CD4-positive, alpha-beta memory T cell (primary cell): Measurements from ENCODE around the gene UBALD2. TPM values are rescaled to one million over a fixed set of nuclear protein-coding genes. Genes with fewer than 3 reads are reported as not detected.
A peak's percentile ranks its signal among the peaks of the same experiment; 100 is the strongest.

Source experiments
- CTCF ChIA-PET: fragments of 350-600 bp; sonication (Branson Sonifier 250); formaldehyde crosslinking; loops from one replicate; lab custom pipeline; 2021; ENCODE audit warnings: inconsistent platforms; ENCODE audit not compliant: partially characterized antibody; lab: Charles Lee
- POLR2A ChIA-PET: fragments of 350-600 bp; sonication (Branson Sonifier 250); formaldehyde crosslinking; loops from one replicate; lab custom pipeline; 2021; ENCODE audit not compliant: partially characterized antibody; lab: Charles Lee
- DNase-seq, 5 donors: peaks; one replicate each; pipeline versions ENCODE4 v3.0.0 to v3.0.0-alpha.2; 2020 to 2022; ENCODE audit warnings: mixed read lengths in 1 of 5
- H3K27ac ChIP-seq: one replicate; pipeline ENCODE4 v1.7.0; 2013; ENCODE audit warnings: low read depth, low read length
- H3K27me3 ChIP-seq: 2 replicates; pipeline ENCODE4 v1.7.0; 2013; ENCODE audit warnings: mild to moderate bottlenecking, low read length, moderate library complexity; ENCODE audit not compliant: insufficient read depth
- H3K36me3 ChIP-seq: 2 replicates; pipeline ENCODE4 v1.7.0; 2013; ENCODE audit warnings: mild to moderate bottlenecking, low read length, moderate library complexity; ENCODE audit not compliant: insufficient read depth
- H3K4me1 ChIP-seq: 2 replicates; pipeline ENCODE4 v1.7.0; 2013; ENCODE audit warnings: mild to moderate bottlenecking, low read length, moderate library complexity; ENCODE audit not compliant: insufficient read depth
- H3K4me3 ChIP-seq, 2 donors: one replicate each; pipeline ENCODE4 v1.7.0; 2013; ENCODE audit warnings: low read length in 2 of 2, mild to moderate bottlenecking in 1 of 2
- H3K9me3 ChIP-seq, 2 donors: one replicate each; pipeline ENCODE4 v1.7.0; 2013; ENCODE audit warnings: low read length in 2 of 2, control low read depth in 1 of 2; ENCODE audit not compliant: control insufficient read depth in 1 of 2
- H3K27ac Mint-ChIP-seq, 7 donors: one replicate each; pipeline ENCODE4 v1.8.0; 2020 to 2021; ENCODE audit warnings: mixed read lengths in 7 of 7, mild to moderate bottlenecking in 6 of 7, inconsistent platforms in 3 of 7, moderate library complexity in 3 of 7
- H3K27me3 Mint-ChIP-seq, 2 donors: one replicate each; pipeline ENCODE4 v1.8.0; 2020 to 2021; ENCODE audit warnings: mixed read lengths in 2 of 2
- H3K36me3 Mint-ChIP-seq, 2 donors: one replicate each; pipeline ENCODE4 v1.8.0; 2020 to 2021; ENCODE audit warnings: mixed read lengths in 2 of 2, inconsistent platforms in 1 of 2, mild to moderate bottlenecking in 1 of 2
- H3K4me1 Mint-ChIP-seq, 4 donors: one replicate each; pipeline ENCODE4 v1.8.0; 2020 to 2021; ENCODE audit warnings: mixed read lengths in 4 of 4, mild to moderate bottlenecking in 1 of 4
- H3K4me3 Mint-ChIP-seq, 8 donors: one replicate each; pipeline ENCODE4 v1.8.0; 2020 to 2021; ENCODE audit warnings: mixed read lengths in 8 of 8, mild to moderate bottlenecking in 7 of 8, moderate library complexity in 6 of 8, inconsistent platforms in 3 of 8
- H3K9me3 Mint-ChIP-seq, 8 donors: one replicate each; pipeline ENCODE4 v1.8.0; 2020 to 2021; ENCODE audit warnings: mixed read lengths in 8 of 8, mild to moderate bottlenecking in 5 of 8, inconsistent platforms in 3 of 8, moderate library complexity in 1 of 8
- intact Hi-C: fragments of 100-400 bp; cut with micrococcal nuclease; formaldehyde crosslinking; loops from one replicate; pipeline ENCODE4 v1.15.1; 2023
- polyA plus RNA-seq, 2 donors: library from polyadenylated mRNA; unstranded; fragments of 300-500 nt; fragmentation: Illumina TruSeq; gene quantifications; one replicate each; pipeline ENCODE4 v1.2.3, GENCODE V29; 2021
- total RNA-seq, 2 experiments: library from RNA; stranded (reverse); gene quantifications; one replicate each; pipeline ENCODE4 v1.2.3, GENCODE V29; 2021

The UBALD2 gene
- total and polyA plus RNA-seq, 4 experiments from 2014 or later: 6.2 to 103 (median 55.9) TPM

DNA sequence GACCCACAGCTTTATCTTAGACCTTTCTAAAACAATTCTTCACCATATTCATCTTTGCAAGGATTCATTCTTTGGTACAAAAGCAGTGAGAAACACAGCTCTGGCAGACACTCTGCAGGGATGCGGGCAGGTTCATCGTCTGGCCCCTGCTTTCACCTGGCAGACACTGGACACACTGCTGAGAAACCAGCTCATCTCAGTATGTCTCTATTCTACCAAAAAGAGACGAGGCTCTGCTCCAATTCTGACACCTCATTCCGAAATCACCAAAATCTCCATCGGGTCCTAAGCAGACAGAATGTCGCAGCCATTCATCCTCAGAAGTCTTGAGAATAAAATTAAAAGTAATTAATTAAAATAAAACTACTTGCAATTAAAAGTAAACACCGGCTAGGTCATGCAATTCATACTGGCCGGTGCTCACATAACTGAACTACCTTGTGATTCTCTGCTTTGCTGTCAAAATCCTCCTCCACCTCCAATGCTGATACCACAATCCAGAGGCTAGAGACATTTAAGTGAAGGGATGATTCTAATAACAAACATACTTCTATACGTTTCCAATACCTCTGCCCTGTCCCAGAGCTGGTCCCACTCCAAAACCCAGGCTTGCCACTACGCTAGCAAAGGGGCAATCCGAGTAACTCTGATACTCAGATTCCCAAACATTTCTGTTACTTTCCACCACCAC lies 26.2 kb upstream of the UBALD2 start:
- no peaks in the 10 kb centered on the region for H3K27me3 ChIP-seq
- no peak for DNase-seq
- peak overlapping the region; percentile 85 to 93 (median 90) for H3K4me3 Mint-ChIP-seq
- ChIA-PET CTCF (interaction anchor here (0.8 to 2.3 kb wide), 9 partner anchors 18 to 109 kb away, joined by 3 to 16 read pairs (median 5); no protein-coding TSS in a partner anchor), POLR2A (interaction anchor here (0.6 to 4.1 kb wide), 12 partner anchors 8 to 98 kb away, joined by 3 to 44 read pairs (median 6); partner anchors contain the start of genes FOXJ1 and UBALD2)
- intact Hi-C loops: loop anchor here (5.0 kb wide), 1 partner anchor 42 kb away; no protein-coding TSS in a partner anchor
- no peaks in the 10 kb centered on the region for H3K9me3 ChIP-seq
- no peak overlapping the region for H3K4me3 ChIP-seq
- H3K4me1 Mint-ChIP-seq: peaks cover 28 to 68% (median 46%) of the 10 kb centered on the region in 4 donors
- no peaks in the 10 kb centered on the region for H3K36me3 ChIP-seq
- H3K27me3 Mint-ChIP-seq: no peaks in the 10 kb centered on the region
- H3K9me3 Mint-ChIP-seq: peaks cover 0 to 4% (median 0%) of the 10 kb centered on the region in 8 donors
- peaks cover 39% of the 10 kb centered on the region for H3K4me1 ChIP-seq
- peaks cover 3% of the 10 kb centered on the region in 2 donors for H3K36me3 Mint-ChIP-seq
- H3K27ac Mint-ChIP-seq: peak overlapping the region; percentile 51 to 95 (median 86)
- H3K27ac ChIP-seq: peak overlapping the region; percentile 50

DNA sequence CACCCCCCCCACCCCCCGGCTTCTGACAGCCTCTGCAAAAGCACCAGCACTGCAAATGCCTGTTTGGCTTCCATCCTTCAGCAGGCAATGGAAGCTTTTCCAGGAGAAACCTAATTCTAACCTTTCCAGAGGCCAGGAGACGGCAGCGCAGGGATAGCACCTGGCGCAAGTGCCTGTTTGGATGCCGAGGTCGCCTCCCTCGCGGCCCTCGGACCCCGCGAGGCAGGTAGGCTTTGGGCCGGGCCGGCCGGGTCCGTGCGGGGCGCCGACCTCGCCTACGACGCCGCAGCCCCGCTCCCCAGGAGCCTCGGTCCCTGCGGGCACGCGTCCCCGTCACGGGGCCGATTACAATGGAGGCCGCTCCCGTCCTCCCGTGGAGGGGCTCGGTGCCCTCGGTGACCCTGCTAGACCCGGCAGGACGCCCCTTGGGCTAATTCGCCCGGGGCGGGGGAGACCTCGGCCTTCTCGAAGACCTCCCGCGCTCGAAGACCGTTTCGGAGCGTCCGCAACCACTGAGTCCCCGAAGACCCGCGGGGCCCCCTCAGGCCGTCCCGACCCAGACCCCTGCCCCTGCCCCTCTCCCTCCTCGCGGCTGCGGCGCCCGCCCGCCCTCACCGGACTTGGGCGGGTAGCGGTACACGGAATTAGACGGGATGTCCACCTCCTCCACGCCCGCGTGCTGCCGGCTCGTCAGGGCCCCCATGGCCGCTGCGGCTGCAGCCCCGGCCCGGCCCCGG lies 25.4 kb upstream of the UBALD2 start:
- Mint-ChIP-seq H3K9me3 (peaks cover 0 to 4% (median 0%) of the 10 kb centered on the region in 8 donors), H3K27me3 (no peaks in the 10 kb centered on the region), H3K4me3 (peak overlapping the region; percentile 85 to 93 (median 90)), H3K36me3 (peaks cover 3% of the 10 kb centered on the region in 2 donors), H3K27ac (peak overlapping the region; percentile 51 to 95 (median 83)), H3K4me1 (peaks cover 22 to 68% (median 43%) of the 10 kb centered on the region in 4 donors)
- no peak for DNase-seq
- CTCF ChIA-PET: no interaction called here
- Histone ChIP-seq H3K27ac (peak overlapping the region; percentile 50), H3K4me1 (peaks cover 46% of the 10 kb centered on the region), H3K9me3 (no peaks in the 10 kb centered on the region), H3K27me3 (no peaks in the 10 kb centered on the region), H3K36me3 (no peaks in the 10 kb centered on the region), H3K4me3 (peak overlapping the region in 1 of 2 donors; percentile 39)
- POLR2A ChIA-PET: interaction anchor here (0.8 to 19.8 kb wide), 10 partner anchors 11 to 50 kb away, joined by 3 to 620 read pairs (median 13); partner anchors contain the start of gene UBALD2
- intact Hi-C loops: loop anchor here (5.0 kb wide), 1 partner anchor 42 kb away; no protein-coding TSS in a partner anchor

DNA sequence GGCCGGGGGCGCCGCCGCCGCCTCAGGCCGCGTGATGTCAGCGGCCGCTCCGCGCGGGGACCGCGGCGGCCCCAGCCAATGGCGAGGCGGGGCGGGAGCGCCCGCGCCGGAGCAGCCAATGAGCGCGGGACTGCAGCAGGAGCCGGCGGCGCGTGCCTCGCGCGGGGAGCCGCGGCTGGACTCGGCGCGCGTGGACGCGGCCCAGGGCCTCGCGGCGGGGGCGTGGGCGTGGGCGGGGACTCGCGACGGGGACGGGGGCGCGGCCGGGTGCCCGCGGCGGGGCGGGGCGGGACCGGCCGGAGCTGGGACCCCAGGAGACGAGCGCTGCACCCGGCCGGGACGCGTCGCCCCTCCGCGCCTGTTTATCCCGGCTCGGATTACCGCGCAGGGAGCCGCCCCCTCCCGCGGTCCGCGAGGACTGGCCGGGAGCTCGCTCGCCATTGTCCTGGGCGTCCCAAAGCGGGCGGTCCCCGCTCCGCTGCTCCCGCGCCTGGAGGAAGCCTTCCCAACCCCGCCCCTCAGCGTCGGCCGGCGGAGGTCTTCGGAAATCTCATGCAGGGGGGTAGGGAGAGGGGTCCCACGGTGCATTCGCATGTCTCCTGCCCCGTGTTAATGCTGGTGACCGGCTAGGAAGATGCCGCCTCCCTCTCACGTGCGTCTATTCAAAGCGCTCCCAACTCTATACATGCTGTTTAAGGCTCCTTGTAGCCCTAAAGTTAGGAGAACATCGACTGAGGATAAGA lies 24.5 kb upstream of the UBALD2 start, which contains the start of gene RNF157:
Gene RNF157 (minus strand): TSS at position 33 of the 743 bp plus-strand sequence. CDS start 253 bp downstream, outside the sequence.
- Histone ChIP-seq H3K4me3 (peak within 1 kb of the TSS; percentile 70 to 71), H3K27me3 (no peaks in the 10 kb centered on the region), H3K4me1 (peaks cover 51% of the 10 kb centered on the region), H3K9me3 (no peaks in the 10 kb centered on the region), H3K36me3 (no peaks in the 10 kb centered on the region), H3K27ac (peak within 1 kb of the TSS; percentile 50)
- peak within 1 kb of the TSS; percentile 86 to 96 (median 93) for H3K27ac Mint-ChIP-seq
- intact Hi-C loops: no loop called here
- H3K4me1 Mint-ChIP-seq: peaks cover 19 to 72% (median 47%) of the 10 kb centered on the region in 4 donors
- H3K36me3 Mint-ChIP-seq: peaks cover 3% of the 10 kb centered on the region in 2 donors
- ChIA-PET POLR2A (interaction anchor here (0.6 to 19.8 kb wide), 12 partner anchors 10 to 119 kb away, joined by 3 to 620 read pairs (median 5); partner anchors contain the start of gene UBALD2), CTCF (interaction anchor here (1.0 to 1.8 kb wide), 5 partner anchors 22 to 117 kb away, joined by 3 to 5 read pairs (median 4); no protein-coding TSS in a partner anchor)
- peak within 1 kb of the TSS; percentile 89 to 98 (median 92) for H3K4me3 Mint-ChIP-seq
- peak; percentile 61 to 76 (median 72) for DNase-seq
- no peaks in the 10 kb centered on the region for H3K27me3 Mint-ChIP-seq
- H3K9me3 Mint-ChIP-seq: peaks cover 0 to 4% (median 0%) of the 10 kb centered on the region in 8 donors

DNA sequence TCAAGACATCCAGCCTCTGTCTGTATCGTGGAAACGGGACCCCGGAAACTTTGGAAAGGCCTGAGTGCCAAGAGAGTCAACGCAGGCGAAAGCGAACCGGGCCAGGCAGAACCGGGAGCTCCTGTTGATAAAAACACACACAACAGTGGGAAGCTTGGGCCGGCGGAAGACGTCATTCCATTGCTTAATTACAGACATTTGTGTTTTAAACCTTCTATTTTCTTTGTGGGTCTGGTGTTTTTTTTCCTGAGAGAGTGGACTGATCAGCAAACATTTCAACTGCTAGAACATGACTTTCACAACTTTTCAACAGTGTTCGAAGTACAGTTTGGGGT lies 24.0 kb upstream of the UBALD2 start:
- no peaks in the 10 kb centered on the region for H3K9me3 ChIP-seq
- intact Hi-C loops: no loop called here
- H3K4me1 Mint-ChIP-seq: peaks cover 22 to 77% (median 51%) of the 10 kb centered on the region in 4 donors
- peaks cover 55% of the 10 kb centered on the region for H3K4me1 ChIP-seq
- H3K36me3 ChIP-seq: no peaks in the 10 kb centered on the region
- H3K27me3 ChIP-seq: no peaks in the 10 kb centered on the region
- ChIA-PET POLR2A (interaction anchor here (0.6 to 19.8 kb wide), 13 partner anchors 9 to 120 kb away, joined by 3 to 620 read pairs (median 5); partner anchors contain the start of gene UBALD2), CTCF (interaction anchor here (0.8 to 1.8 kb wide), 7 partner anchors 22 to 117 kb away, joined by 3 to 5 read pairs (median 3); no protein-coding TSS in a partner anchor)
- DNase-seq: no peak
- H3K4me3 Mint-ChIP-seq: peak overlapping the region; percentile 87 to 98 (median 92)
- peak overlapping the region; percentile 49 for H3K27ac ChIP-seq
- H3K27me3 Mint-ChIP-seq: no peaks in the 10 kb centered on the region
- peak overlapping the region; percentile 70 to 71 for H3K4me3 ChIP-seq
- peaks cover 3% of the 10 kb centered on the region in 2 donors for H3K36me3 Mint-ChIP-seq
- H3K9me3 Mint-ChIP-seq: peaks cover 0 to 4% (median 0%) of the 10 kb centered on the region in 8 donors
- peak overlapping the region; percentile 86 to 96 (median 93) for H3K27ac Mint-ChIP-seq

DNA sequence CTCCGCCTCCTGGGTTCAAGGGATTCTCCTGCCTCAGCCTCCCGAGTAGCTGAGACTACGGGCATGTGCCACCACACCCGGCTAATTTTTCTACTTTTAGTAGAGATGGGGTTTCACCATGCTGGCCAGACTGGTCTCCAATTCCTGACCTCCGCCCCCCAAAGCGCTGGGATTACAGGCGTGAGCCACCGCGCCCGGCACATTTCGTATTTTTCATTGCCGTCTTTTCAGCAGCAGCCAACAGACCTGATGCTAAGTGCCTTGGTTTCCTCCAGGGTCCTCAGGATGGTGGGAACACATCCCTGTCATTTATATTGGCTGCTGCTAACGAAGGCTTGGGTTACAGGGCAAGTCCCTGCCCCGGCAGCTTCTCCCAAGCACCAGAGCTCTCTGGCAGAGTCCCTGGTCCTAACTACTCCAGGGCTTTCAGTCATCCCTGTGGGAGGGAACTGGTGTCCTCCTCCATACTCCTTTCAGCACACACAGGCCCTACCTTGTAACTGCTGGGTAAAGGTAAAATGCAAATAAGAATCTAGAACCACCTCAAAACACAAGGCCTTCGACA lies 23.4 kb upstream of the UBALD2 start:
- no peak overlapping the region for H3K27ac ChIP-seq
- no peaks in the 10 kb centered on the region for H3K36me3 ChIP-seq
- no peak overlapping the region for H3K4me3 ChIP-seq
- ChIA-PET POLR2A (interaction anchor here (0.9 to 19.8 kb wide), 9 partner anchors 15 to 120 kb away, joined by 3 to 620 read pairs (median 5); partner anchors contain the start of gene UBALD2), CTCF (interaction anchor here (0.8 to 1.8 kb wide), 5 partner anchors 21 to 63 kb away, joined by 3 to 5 read pairs (median 4); no protein-coding TSS in a partner anchor)
- Mint-ChIP-seq H3K4me1 (peaks cover 28 to 80% (median 56%) of the 10 kb centered on the region in 4 donors), H3K9me3 (peaks cover 0 to 2% (median 0%) of the 10 kb centered on the region in 8 donors), H3K27me3 (no peaks in the 10 kb centered on the region), H3K4me3 (peak overlapping the region; percentile 87 to 98 (median 92)), H3K27ac (peak overlapping the region in 5 of 7 donors; percentile 48 to 94 (median 77)), H3K36me3 (peaks cover under 1 to 3% of the 10 kb centered on the region in 2 donors)
- DNase-seq: no peak
- H3K9me3 ChIP-seq: no peaks in the 10 kb centered on the region
- intact Hi-C loops: no loop called here
- H3K27me3 ChIP-seq: no peaks in the 10 kb centered on the region
- peaks cover 62% of the 10 kb centered on the region for H3K4me1 ChIP-seq
